Neural crest cell (in vitro differentiated cells): ENCODE results near the gene KBTBD8. TPM values are rescaled to one million over a fixed set of nuclear protein-coding genes. Genes with fewer than 3 reads are reported as not detected.

Experiments used
- DNase-seq: peaks from one replicate; pipeline ENCODE4 v3.0.0; 2021; ENCODE audit warnings: low read depth, mixed read lengths, low spot score
- H3K27ac Mint-ChIP-seq: one replicate; pipeline ENCODE4 v1.8.0; 2021; ENCODE audit warnings: mild to moderate bottlenecking, mixed read lengths; ENCODE audit not compliant: unreplicated experiment
- H3K27me3 Mint-ChIP-seq: 2 replicates; pipeline ENCODE4 v1.8.0; 2021; ENCODE audit warnings: low read depth, mild to moderate bottlenecking, mixed read lengths
- H3K36me3 Mint-ChIP-seq: 2 replicates; pipeline ENCODE4 v1.8.0; 2021; ENCODE audit warnings: low read depth, mild to moderate bottlenecking, mixed read lengths
- H3K4me1 Mint-ChIP-seq: 2 replicates; pipeline ENCODE4 v1.8.0; 2021; ENCODE audit warnings: mixed read lengths
- H3K4me3 Mint-ChIP-seq: one replicate; pipeline ENCODE4 v1.8.0; 2021; ENCODE audit warnings: mild to moderate bottlenecking, mixed read lengths
- H3K9me3 Mint-ChIP-seq: 2 replicates; pipeline ENCODE4 v1.8.0; 2021; ENCODE audit warnings: mixed read lengths
- CTCF ChIP-seq: fragments of 200-600 bp; sonication (generic); conservative IDR thresholded peaks from 2 replicates; pipeline ENCODE4 v1.5.0; 2021; ENCODE audit warnings: antibody characterized with exemption, mild to moderate bottlenecking
- total RNA-seq: library from RNA; stranded (reverse); gene quantifications from 2 replicates; pipeline ENCODE4 v1.2.1, GENCODE V29; 2021

The KBTBD8 gene
- total RNA-seq, 1 donor from 2014 or later = 9.9 TPM

- Mint-ChIP-seq H3K36me3 (no peaks in the 10 kb centered on the region), H3K27ac (no peak overlapping the region), H3K9me3 (peaks cover 4% of the 10 kb centered on the region), H3K4me1 (no peaks in the 10 kb centered on the region), H3K27me3 (no peaks in the 10 kb centered on the region), H3K4me3 (no peak overlapping the region)
- TF ChIP-seq CTCF = no peak
- no peak for DNase-seq
Observed at GRCh38 chr3:67047051-67047450, 48.9 kb downstream of the KBTBD8 start.

GRCh38 chr3:67048067-67048714 lies 50.1 kb downstream of the KBTBD8 start:
- no peak overlapping the region for H3K27ac Mint-ChIP-seq
- no peaks in the 10 kb centered on the region for H3K4me1 Mint-ChIP-seq
- peaks cover 8% of the 10 kb centered on the region for H3K9me3 Mint-ChIP-seq
- H3K4me3 Mint-ChIP-seq = no peak overlapping the region
- H3K27me3 Mint-ChIP-seq = no peaks in the 10 kb centered on the region
- no peak for TF ChIP-seq CTCF
- DNase-seq = no peak
- no peaks in the 10 kb centered on the region for H3K36me3 Mint-ChIP-seq

- peaks cover 8% of the 10 kb centered on the region for H3K9me3 Mint-ChIP-seq
- no peaks in the 10 kb centered on the region for H3K27me3 Mint-ChIP-seq
- no peak overlapping the region for H3K4me3 Mint-ChIP-seq
- no peak overlapping the region for H3K27ac Mint-ChIP-seq
- TF ChIP-seq CTCF = no peak
- DNase-seq = no peak
- no peaks in the 10 kb centered on the region for H3K4me1 Mint-ChIP-seq
- H3K36me3 Mint-ChIP-seq = no peaks in the 10 kb centered on the region
Observed at GRCh38 chr3:67048715-67049074, 50.6 kb downstream of the KBTBD8 start.

- Mint-ChIP-seq H3K27ac (no peak overlapping the region), H3K4me3 (no peak overlapping the region), H3K27me3 (no peaks in the 10 kb centered on the region), H3K9me3 (peaks cover 3% of the 10 kb centered on the region), H3K36me3 (no peaks in the 10 kb centered on the region), H3K4me1 (no peaks in the 10 kb centered on the region)
- TF ChIP-seq CTCF = no peak
- DNase-seq = no peak
Observed at GRCh38 chr3:67059443-67059842, 61.3 kb downstream of the KBTBD8 start.
